ENCODE data around the gene DUS1L. TPM values are rescaled to one million over a fixed set of nuclear protein-coding genes. Genes with fewer than 3 reads are reported as not detected.
A peak's percentile ranks its signal among the peaks of the same experiment; 100 is the strongest.

DUS1L gene
- polyA plus RNA-seq, 2 of the 4 experiments (the other 2 are of a cell fraction): 48.1 to 83.6 TPM

GRCh38 chr17:82011617-82012187, 53.9 kb downstream of the DUS1L start:
- Histone ChIP-seq H3K4me3 (no peak overlapping the region), H3K9me3 (no peaks in the 10 kb centered on the region), H3K27ac (peak overlapping the region in 1 of 2 experiments; percentile 23; a peak in 1 of 6 replicates), H3K4me1 (peaks cover 4% of the 10 kb centered on the region), H3K4me2 (no peak overlapping the region)
- ATAC-seq (0 out of 6 replicates have a peak, but pooled peaks of 1 of the 2 experiments have one; percentile 2), DNase-seq (ENCODE audit: low read depth in 1 of 2, low spot score in 1 of 2) (no peak), FAIRE-seq (no peak)
- ChIA-PET CTCF (interaction anchor here (0.9 to 33.2 kb wide), 4 partner anchors 9 to 54 kb away, joined by 3 to 794 read pairs (median 100); partner anchors contain the start of genes CENPX, LRRC45 and NOTUM), POLR2A (no interaction called here)
- 85% methylated on average over 19 of the region's 19 CpGs for WGBS (ENCODE audit: missing lambda C conversion rate)
- no peak for TF ChIP-seq JUN (IDR thresholded peaks at IDR 0.05)
- no peak for TF ChIP-seq EHF (CRISPR knock-in tag; IDR thresholded peaks at IDR 0.05)
- TF ChIP-seq BCL3 (IDR thresholded peaks at IDR 0.05): no peak
- TF ChIP-seq SREBF2 (IDR thresholded peaks at IDR 0.05): no peak
- TF ChIP-seq MAX (IDR thresholded peaks at IDR 0.05): no peak
- no peak for TF ChIP-seq HEYL (CRISPR knock-in tag; IDR thresholded peaks at IDR 0.05)
- no peak for TF ChIP-seq CBX2 (IDR thresholded peaks at IDR 0.05; ENCODE audit: borderline replicate concordance, low read depth)
- TF ChIP-seq HMGXB4 (CRISPR knock-in tag; IDR thresholded peaks at IDR 0.05; ENCODE audit: borderline replicate concordance): no peak
- TF ChIP-seq TFCP2L1 (CRISPR knock-in tag; IDR thresholded peaks at IDR 0.05): no peak
- no peak for TF ChIP-seq USF2 (IDR thresholded peaks at IDR 0.05)
- TF ChIP-seq ZFP36 (IDR thresholded peaks at IDR 0.05; ENCODE audit: borderline replicate concordance, partially characterized antibody): no peak

GRCh38 chr17:82010575-82011525, 54.8 kb downstream of the DUS1L start:
- H3K27ac ChIP-seq: no peak overlapping the region; a peak in 1 of 6 replicates
- H3K9me3 ChIP-seq: no peaks in the 10 kb centered on the region
- TF ChIP-seq BHLHE40 (IDR thresholded peaks at IDR 0.05; ENCODE audit: low read depth, low read length): no peak
- FAIRE-seq (no peak), ATAC-seq (no peak), DNase-seq (ENCODE audit: low read depth in 1 of 2, low spot score in 1 of 2) (no peak)
- ChIA-PET POLR2A (no interaction called here), CTCF (interaction anchor here (1.3 to 33.2 kb wide), 5 partner anchors 8 to 47 kb away, joined by 3 to 794 read pairs (median 16); partner anchors contain the start of genes CENPX, LRRC45, NOTUM and RAC3)
- no peak overlapping the region for H3K4me3 ChIP-seq
- H3K4me2 ChIP-seq: no peak overlapping the region
- peaks cover 12% of the 10 kb centered on the region for H3K4me1 ChIP-seq
- WGBS (ENCODE audit: missing lambda C conversion rate): 87% methylated on average over 21 of the region's 39 CpGs

- H3K4me1 ChIP-seq: peaks cover 27% of the 10 kb centered on the region
- DNase-seq (ENCODE audit: low read depth in 1 of 2, low spot score in 1 of 2) (no peak), ATAC-seq (no peak), FAIRE-seq (no peak)
- H3K9me3 ChIP-seq: no peaks in the 10 kb centered on the region
- no peak overlapping the region for H3K4me2 ChIP-seq
- CTCF ChIA-PET: interaction anchor here (1.0 to 33.2 kb wide), 7 partner anchors 10 to 295 kb away, joined by 3 to 794 read pairs (median 3); partner anchors contain the start of genes CENPX, LRRC45, NOTUM and RAC3
- POLR2A ChIA-PET: no interaction called here
- WGBS (ENCODE audit: missing lambda C conversion rate): 95% methylated on average over 14 of the region's 15 CpGs
- H3K4me3 ChIP-seq: no peak overlapping the region
- H3K27ac ChIP-seq: no peak overlapping the region
- no peak for TF ChIP-seq ELK1 (IDR thresholded peaks at IDR 0.05; ENCODE audit: low read depth, low read length)
- no peak for TF ChIP-seq RNF2 (IDR thresholded peaks at IDR 0.05; ENCODE audit: borderline replicate concordance, low read depth)
- no peak for TF ChIP-seq SREBF2 (IDR thresholded peaks at IDR 0.05)
- TF ChIP-seq KDM1A (IDR thresholded peaks at IDR 0.05; ENCODE audit: low read depth): no peak
- TF ChIP-seq RAD21 (conservative IDR thresholded peaks at IDR 0.05 in 1 of 2, IDR thresholded peaks at IDR 0.05 in 1 of 2): no peak
- TF ChIP-seq HES2 (IDR thresholded peaks at IDR 0.05): no peak
- no peak for TF ChIP-seq FOSL2 (IDR thresholded peaks at IDR 0.05)
- TF ChIP-seq FOSL2 (CRISPR knock-in tag; IDR thresholded peaks at IDR 0.05): no peak
- no peak for TF ChIP-seq ATOH8 (CRISPR knock-in tag; IDR thresholded peaks at IDR 0.05; ENCODE audit: low read depth)
Measured at GRCh38 chr17:82009413-82009812, 56.2 kb downstream of the DUS1L start.
